Measurements from ENCODE around the gene ERMAP.
A peak's percentile ranks its signal among the peaks of the same experiment; 100 is the strongest.
"Not testable (repeated sequence)": the region's sequence is repeated elsewhere in the genome, so short reads cannot be mapped to it uniquely, and the experiment has no call there.

Gene ERMAP

DNA sequence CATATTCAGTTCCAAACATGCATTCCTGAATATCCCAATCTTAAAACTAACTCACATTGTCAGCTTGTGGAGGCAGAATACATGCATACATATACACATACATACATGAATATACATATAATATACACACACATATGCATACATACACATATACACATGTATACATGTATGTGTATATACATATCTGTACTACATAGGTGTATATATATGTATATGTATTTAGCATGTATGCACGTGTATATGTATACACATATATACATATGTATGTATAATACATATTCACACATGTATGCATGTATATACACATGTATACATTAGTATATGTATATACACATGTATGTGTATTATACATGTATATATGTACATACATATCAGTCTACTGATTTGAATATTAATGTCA is 28.3 kb downstream of the ERMAP start:
- no peak for DNase-seq

DNA sequence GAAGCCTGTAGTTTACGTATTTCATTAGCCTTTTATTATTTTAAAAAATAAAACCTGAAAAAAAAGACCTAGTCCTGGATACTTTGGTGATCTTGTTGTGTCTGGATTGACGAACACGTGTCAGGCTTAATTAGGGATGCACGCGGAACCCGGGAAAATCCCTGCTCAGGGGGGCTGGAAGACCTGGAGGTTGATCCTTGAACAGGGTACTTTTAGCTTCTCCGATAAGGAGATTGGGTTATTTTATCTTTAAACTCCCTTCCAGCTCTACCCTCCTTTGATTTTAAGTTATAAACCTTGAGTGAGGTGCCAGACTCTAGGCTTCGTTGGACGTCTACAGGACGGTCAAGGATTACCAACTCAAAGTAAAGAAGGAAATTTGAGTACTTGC is 28.9 kb downstream of the ERMAP start:
- no peak for DNase-seq

DNA sequence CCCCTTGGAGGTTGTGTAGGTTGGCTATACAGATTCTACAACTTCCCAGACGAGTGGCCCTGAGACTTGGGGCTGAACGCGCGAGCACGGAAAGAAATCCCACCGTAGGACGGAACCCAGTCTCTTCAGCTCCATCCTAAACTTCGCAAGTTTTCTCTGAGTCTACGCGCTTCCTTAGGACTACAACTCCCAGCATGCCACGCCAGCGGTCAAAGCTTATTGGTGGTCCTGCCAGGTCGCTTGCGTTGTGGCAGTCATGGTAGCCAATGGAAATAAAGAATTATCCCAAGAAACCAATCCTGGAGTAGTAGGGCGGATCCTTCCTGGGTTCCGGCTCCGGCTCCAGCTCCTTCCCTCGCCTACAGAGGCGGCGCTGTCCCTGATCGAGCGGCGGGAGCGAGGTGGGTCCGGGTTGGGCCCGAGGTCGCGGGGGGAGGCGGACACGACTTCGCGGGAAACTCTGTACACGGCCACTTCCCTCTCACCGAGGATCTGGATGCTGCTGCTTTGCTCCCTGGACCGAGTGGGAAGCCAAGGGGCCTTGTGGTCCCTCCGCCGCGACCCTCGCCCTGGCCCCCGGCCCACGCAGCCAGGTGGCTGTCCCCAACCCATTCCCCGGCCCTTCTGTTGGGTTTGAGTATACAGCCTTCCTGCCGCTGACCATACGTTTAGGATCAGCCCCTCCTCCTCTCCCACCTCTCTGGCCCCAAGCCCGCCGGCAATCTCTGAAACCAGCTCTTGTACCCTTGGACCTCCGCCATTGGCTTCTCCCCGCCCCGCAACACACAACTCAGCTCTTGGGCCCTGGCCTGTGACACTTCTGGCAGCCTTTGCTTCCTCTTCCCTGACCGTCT is 29.6 kb downstream of the ERMAP start, which contains the start of gene ZNF691:
Gene ZNF691, plus strand, starts transcription at position 357 of the 854 bp plus-strand sequence. CDS start 3,046 bp downstream, outside the sequence.
- peak; percentile 98 for DNase-seq

DNA sequence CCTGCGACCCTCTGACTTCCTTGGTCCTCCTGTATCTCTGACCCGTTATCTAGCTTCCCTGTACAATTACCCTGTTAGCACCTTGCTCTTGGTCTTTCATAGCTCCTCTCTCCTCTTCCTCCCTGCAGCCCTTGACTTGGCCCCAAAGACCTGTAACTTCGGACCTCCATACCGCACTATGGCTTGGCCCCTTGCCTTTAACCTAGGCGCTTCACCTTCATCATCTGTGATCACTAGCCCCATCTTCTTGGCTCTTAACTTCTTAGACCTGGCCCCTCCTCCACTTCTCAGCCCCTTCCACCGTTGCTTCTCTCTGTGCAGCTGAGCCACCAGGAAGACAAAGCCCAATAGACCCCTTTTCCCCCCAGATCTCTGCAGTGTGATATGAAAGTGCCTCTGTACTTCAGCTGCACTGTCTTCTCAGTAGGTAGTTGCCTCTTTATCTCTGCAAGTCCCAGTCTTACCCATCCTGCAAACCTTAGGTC is 30.2 kb downstream of the ERMAP start:
- no peak for DNase-seq

DNA sequence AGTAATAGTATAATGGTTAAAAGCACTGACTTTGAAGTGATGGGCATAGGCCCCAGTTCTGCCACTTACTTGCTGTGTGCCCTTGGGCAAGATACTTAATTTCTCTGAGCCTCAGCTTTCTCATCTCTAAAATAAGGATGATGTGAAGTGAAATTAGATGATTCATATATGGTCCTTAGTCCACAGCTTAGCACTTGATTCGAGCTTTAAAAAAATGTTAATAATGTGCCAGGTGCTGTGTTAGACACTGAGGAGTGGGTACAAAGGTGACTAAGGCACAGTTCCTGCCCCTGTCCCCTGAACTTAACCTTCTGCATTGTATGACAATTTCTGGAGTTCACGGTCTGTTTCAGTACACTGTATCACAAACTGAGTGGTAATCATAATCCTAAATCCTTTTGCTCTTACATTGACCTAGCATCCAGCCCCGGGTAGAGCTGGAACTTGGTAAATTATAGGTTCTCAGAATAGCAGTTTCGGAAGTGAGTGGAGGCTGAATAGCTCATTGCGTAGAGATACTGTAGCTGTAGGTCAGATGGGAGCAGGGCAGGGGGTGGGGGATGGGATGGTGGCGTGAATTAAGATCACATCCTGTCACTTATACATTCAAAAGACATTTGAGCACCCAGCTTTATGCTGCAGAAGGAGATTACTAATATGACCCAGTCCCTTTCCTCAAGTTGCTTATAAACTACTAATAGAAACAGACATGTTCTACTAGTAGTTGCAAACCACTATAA is 31.0 kb downstream of the ERMAP start:
- no peak for DNase-seq

DNA sequence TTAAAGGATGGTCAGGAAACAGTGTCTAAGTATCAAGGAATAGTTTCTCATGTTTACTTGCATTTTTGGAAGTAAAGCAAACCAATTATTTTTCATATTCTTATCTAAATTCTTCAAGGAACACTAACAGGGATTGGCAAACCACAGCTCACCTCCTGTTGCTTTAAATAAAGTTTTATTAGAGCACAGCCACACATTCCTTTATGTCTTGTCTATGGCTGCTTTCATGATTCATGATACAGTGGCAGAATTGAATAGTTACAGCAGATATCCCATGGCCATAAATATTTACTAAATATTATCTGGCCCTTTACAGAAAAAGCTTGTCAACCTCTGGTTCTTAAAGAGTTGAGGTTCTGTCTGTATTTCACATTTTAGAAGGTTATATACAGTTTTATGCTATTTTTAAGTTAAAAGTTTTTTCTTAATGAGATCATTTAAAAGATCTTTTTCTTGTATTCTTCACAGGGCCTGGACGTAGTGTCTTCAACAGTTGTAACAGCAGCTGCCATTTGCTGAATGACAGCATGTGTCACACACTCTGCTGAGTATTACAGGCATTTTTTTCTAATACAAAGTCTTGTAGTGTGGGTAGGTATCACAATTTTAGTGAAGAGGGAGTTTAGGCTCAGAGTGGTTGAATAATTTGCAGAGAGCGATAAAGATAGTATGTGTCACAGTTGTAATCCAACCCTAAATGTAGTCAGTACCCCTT is 32.1 kb downstream of the ERMAP start:
- no peak for DNase-seq

DNA sequence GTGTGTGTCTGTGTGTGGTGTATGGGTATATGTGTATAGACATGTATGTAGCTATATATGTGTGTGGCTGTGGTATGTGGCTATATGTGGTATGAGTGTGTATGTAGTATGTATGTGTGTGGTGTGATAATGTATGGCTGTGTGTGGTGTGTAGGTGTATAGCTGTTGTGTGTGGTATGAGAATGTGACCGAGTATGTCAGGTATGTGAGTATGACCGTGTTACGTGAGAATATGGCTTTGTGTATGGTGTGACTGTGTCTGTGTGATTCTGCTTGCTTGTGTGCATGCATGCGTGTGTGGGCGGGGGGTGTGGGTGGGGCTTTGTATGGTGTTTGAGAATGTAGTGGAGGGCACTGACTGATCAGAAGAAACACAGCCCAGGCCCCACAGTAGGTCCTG is 33.0 kb downstream of the ERMAP start:
- no peak for DNase-seq

DNA sequence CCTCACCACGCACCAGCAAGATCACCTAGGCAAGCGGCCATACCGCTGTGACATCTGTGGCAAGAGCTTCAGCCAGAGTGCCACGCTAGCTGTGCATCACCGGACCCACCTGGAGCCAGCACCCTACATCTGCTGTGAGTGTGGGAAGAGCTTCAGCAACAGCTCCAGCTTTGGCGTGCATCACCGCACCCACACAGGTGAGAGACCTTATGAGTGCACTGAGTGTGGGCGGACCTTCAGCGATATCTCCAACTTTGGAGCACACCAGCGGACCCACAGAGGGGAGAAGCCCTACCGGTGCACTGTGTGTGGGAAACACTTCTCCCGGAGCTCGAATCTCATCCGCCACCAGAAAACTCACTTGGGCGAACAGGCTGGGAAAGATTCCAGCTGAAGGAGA is 34.5 kb downstream of the ERMAP start:
- no peak for DNase-seq

DNA sequence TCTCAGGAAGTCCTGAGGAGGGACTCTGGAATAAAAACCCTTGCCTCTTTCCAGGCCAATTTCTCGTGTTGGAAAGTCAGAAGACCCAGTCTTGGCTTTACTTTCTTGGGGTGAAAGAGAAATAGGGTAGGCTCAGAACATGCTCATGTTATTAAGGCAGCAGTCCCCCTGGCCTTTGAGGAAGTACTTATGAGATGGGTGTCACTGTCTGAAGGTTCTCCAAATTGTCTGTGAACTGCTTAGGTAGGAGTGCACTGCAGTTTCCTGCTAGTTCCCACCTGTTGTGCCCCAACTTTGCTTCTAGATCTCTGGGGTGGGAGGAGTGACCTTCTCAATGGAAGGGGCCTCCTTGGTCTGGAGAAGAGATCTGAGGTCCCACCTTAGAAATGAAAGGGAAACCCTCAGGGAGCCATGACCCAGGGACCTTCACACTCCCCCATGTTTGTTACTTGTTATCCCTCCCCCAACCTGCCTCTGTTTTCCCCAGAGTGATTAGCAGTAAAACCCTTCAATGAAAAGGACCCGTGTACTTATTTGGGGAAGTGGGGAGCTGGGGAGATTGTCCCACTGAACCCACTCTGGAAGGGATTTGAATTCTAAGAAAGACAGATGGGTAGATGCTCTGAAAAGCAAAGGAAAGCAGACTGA is 35.2 kb downstream of the ERMAP start:
- no peak for DNase-seq

DNA sequence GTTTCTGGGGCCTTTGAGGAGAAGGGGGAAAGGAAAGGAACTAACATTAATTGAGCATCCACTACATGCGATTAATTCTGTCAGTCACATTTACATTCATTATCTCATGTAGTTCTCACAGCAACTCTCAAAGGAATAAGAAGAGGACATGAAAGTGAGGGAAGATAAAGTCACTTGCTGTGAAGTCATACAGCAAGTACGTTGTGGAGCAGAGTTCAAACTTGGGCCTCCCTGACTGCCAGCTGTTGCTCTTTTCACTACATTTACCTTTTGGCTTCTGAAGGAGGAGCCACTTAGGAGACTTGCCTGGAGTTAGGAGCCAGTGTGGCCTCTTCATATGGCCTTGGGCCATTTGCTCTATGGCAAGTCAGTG is 35.7 kb downstream of the ERMAP start:
- no peak for DNase-seq

DNA sequence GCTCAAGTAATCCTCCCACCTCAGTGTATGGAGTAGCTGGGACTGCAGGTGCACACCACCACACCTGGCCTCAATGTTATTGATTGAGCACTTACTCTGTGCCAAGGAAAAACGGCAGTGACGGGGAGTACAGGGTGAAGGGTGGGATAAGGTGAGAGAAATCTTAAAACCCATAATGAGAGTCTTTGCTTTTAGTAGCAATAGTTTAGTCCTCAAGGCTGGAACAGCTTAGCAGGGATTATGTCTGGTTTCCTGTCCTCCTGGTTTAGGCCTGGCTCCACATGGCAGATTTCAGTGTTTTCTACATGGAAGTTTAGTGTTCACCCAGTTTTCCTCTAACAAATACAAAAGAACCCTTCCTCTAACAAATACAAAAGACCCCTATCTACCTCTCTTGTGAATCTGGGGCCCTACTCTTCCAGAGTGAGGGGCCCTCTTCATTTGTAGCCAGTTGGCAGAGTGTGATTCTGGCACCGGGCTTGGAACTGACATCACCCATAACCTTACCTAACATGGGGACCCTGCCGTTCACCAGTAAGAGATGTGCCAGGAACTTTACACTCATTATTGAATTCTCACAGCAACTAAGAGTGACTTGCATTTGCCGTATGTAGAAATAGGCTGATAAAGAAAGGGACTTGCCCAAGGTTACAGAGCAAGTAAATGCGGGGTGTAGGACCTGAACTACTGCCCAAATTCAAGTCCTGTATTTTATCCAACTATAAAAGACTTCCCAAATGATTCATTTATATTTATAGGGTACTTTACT is 36.4 kb downstream of the ERMAP start:
- no peak for DNase-seq

DNA sequence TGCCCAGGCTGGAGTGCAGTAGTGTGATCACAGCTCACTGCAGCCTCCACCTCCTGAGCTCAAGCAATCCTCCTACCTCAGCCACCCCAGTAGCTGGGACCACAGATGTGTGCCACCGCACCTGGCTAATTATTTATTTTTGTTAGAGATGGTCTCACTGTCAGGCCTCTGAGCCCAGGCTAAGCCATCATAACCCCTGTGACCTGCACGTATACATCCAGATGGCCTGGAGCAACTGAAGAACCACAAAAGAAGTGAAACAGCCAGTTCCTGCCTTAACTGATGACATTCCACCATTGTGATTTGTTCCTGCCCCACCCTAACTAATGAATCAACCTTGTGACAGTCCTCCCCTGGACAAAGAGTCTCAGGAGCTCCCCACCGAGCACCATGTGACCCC is 39.6 kb downstream of the ERMAP start:
- not testable (repeated sequence) for DNase-seq

DNA sequence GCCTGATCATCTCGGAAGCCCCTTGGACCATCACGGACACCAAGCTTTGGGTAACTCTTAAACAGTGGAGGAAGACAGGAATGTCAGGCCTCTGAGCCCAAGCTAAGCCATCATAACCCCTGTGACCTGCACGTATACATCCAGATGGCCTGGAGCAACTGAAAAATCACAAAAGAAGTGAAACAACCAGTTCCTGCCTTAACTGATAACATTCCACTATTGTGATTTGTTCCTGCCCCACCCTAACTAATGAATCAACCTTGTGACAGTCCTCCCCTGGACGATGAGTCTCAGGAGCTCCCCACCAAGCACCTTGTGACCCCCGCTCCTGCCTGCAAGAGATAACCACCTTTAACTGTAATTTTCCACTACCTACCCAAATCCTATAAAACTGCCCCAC is 42.4 kb downstream of the ERMAP start:
- not testable (repeated sequence) for DNase-seq

DNA sequence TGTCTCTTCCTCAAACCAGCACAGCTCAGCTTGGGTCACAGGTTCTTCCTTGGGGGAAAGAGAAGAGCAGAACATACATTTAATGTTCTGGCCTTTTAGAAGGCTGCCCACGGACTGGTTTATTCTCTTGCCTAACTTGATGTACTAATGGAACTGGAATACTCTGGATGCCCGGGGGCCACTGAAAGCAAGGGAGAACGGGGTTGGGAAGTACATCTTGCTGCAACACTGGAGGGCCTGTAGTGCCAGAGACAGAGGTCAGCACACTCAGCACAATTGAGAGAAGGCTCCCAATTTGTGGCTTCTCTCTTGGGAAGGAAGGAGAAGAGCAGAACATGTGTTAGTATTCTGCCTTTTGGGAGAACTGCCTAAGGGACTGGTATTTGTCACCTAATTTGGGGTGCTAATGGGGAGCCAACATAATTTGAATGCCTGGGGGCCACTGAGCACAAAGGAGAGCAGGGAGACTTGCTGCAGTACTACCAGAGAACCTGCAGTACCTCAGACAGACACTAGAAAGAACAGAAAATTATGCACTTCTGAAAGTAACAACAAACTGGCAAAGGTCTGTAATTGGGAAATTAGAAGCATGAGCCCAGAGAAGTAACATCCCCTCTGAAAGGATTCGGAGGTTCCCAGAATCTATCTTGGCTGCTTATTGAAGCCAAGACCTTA is 43.6 kb downstream of the ERMAP start:
- no peak for DNase-seq

DNA sequence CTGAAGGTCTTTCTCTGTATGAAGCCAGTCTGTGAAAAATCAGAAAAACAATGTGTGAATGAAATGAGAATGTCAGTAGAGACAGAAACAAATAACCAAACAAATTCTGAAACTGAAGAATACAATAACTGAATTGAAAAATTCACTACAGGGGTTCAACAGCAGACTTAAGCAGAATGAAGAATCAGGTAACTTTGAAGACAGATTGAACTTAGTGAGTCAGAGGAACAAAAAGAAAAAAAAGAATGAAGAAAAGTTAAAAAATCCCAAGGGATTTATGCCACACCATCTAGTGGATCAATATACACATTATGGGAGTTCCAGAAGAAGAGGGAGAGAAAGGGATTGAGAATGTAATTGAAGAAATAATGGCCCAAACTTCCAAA is 44.1 kb downstream of the ERMAP start:
- no peak for DNase-seq

DNA sequence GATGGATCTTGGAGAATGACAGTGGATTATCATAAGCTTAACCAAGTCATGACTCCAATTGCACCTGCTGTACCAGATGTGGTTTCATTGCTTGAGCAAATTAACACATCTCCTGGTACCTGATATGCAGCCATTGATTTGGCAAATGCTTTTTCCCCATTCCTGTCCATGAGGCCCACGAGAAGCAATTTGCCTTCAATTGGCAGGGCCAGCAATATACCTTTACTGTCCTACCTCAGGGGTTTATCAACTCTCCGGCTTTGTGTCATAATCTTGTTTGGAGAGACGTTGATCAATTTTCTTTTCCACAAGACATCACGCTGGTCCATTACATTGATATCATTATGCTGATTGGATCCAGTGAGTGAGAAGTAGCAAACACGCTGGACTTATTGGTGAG is 49.6 kb downstream of the ERMAP start:
- DNase-seq: no peak

DNA sequence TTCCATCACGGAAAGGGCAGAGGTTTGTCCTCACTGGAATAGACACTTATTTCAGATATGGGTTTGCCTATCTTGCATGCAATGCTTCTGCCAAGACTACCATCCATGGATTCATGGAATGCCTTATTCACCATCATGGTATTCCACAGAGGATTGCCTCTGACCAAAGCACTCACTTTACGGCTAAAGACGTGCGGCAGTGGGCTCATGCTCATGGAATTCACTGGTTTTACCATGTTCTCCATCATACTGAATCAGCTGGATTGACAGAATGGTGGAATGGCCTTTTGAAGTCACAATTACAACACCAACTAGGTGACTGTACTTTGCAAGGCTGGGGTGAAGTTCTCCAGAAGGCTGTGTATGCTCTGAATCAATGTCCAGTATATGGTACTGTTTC is 51.5 kb downstream of the ERMAP start:
- not testable (repeated sequence) for DNase-seq

DNA sequence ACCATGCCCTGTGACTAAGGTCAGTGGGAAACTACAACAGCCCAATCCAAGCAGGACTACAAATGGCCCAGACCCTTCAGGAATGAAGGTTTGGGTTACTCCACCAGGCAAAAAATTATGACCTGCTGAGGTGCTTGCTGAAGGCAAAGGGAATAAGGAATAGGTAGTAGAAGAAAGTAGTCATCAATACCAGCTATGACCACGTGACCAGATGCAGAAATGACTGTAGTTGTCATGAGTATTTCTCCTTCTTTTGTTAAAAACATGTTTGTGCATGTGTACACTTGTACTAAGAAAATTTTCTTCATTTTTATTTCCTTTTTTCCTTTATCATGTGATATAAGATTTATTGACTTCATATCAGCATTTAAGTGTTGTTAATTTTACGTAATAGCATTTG is 52.3 kb downstream of the ERMAP start:
- not testable (repeated sequence) for DNase-seq

DNA sequence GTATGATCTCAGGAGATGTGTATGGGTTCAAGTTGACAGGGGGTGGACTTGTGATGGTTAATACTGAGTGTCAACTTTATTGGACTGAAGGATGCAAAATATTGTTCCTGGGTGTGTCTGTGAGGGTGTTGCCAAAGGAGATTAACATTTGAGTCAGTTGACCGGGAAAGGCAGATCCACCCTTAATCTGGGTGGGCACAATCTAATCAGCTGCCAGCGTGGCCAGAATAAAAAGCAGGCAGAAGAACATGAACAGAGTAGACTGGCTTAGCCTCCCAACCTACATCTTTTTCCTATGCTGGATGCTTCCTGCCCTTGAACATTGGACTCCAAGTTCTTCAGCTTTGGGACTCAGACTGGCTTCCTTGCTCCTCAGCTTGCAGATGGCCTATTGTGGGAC is 52.8 kb downstream of the ERMAP start:
- DNase-seq: not testable (repeated sequence)

DNA sequence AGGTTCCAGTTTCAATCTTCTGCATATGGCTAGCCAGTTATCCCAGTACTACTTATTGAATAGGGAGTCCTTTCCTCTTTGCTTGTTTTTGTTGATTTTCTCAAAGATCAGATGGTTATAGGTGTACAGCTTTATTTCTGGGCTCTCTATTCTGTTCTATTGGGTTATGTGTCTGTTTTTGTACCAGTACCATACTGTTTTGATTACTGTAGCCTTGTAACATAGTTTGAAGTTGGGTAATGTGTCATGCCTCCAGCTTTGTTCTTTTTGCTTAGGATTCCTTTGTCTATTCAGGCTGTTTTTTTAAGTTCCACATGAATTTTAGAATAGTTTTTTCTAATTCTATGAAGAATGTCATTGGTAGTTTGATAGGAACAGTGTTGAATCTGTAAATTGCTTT is 56.2 kb downstream of the ERMAP start:
- DNase-seq: not testable (repeated sequence)

DNA sequence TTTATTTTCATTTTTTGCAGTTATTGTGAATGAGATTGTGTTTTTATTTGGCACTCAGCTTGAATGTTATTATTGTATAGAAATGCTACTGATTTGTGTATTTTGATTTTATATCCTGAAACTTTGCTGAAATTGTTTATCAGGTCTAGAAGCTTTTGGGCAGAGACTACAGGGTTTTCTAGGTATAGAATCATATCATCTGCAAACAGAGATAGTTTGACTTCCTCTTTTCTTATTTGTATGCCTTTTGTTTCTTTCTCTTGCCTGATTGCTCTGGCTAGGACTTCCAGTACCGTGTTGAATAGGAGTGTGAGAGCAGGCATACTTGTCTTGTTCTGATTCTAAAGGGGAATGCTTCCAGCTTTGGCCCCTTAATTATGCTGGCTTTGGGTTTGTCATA is 56.7 kb downstream of the ERMAP start:
- DNase-seq: no peak

DNA sequence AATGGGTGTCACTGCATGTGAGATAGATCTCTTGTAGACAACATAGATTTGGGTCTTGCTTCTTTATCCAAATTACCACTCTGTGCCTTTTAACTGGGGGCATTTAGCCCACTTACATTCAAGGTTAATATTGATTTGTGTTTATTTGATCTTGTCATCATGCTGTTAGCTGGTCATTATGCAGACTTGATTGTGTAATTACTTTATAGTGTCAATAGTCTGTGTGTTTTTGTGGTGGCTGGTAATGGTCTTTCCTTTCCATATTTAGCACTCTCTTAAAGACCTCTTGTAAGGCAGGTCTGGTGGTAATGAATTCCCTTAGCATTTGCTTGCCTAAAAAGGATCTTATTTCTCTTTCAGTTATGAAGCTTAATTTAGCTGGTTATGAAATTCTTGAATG is 59.1 kb downstream of the ERMAP start:
- DNase-seq: peak; percentile 68
